K562 (cell line): Measurements from ENCODE around the gene ARID3A. TPM values are rescaled to one million over a fixed set of nuclear protein-coding genes. Genes with fewer than 3 reads are reported as not detected.

Experiments
- BMI1 ChIP-seq: fragments of 150-350 bp; IDR thresholded peaks from 2 replicates; pipeline ENCODE4 v1.6.1; 2014; ENCODE audit warnings: low read length
- CBFB ChIP-seq: sonication (generic); formaldehyde crosslinking; IDR thresholded peaks from 2 replicates; pipeline ENCODE4 v1.4.0; 2020; ENCODE audit warnings: mild to moderate bottlenecking, missing genetic modification reagents
- HMGN3 ChIP-seq: IDR thresholded peaks from 2 replicates; pipeline ENCODE4 v1.6.1; 2011; ENCODE audit warnings: borderline replicate concordance, low read depth, mild to moderate bottlenecking, mixed read lengths, low read length; ENCODE audit not compliant: insufficient read length; ENCODE audit errors: extremely low read depth
- MAFF ChIP-seq: IDR thresholded peaks from 2 replicates; pipeline ENCODE4 v1.6.1; 2012; ENCODE audit warnings: low read length, improper control_type of control experiment
- POLR2G ChIP-seq: fragments of 200-400 bp; formaldehyde crosslinking; IDR thresholded peaks from 2 replicates; pipeline ENCODE4 v1.6.1; 2017; ENCODE audit warnings: low read depth, mild to moderate bottlenecking, antibody characterized with exemption, low read length, moderate library complexity
- RFX5 ChIP-seq: IDR thresholded peaks from 2 replicates; pipeline ENCODE4 v1.6.1; 2011; ENCODE audit warnings: low read depth, mild to moderate bottlenecking, improper control_type of control experiment, low read length
- SRF ChIP-seq, 2 experiments: fragments of 250-450, 450-650 bp in 1 of 2; sonication (Bioruptor Pico) in 1 of 2; sonication (generic) in 1 of 2; formaldehyde crosslinking; IDR thresholded peaks; 2 replicates each; pipeline versions ENCODE4 v1.5.0 to v1.5.1; 2020 to 2022; ENCODE audit warnings: mild to moderate bottlenecking in 1 of 2, missing genetic modification reagents in 1 of 2
- SUPT5H ChIP-seq: fragments of 450-650 bp; IDR thresholded peaks from 2 replicates; pipeline ENCODE4 v1.6.1; 2016
- THRAP3 ChIP-seq: fragments of 450-650 bp; IDR thresholded peaks from 2 replicates; pipeline ENCODE4 v1.6.1; 2016; ENCODE audit warnings: mild to moderate bottlenecking, inconsistent platforms, borderline replicate concordance
- YY1 ChIP-seq, 3 experiments: IDR thresholded peaks; 2 replicates each; pipeline ENCODE4 v1.6.1; 2011; ENCODE audit warnings: low read length in 2 of 3, mild to moderate bottlenecking in 2 of 3, moderate library complexity in 2 of 3, borderline replicate concordance in 1 of 3, control low read depth in 1 of 3, low read depth in 1 of 3; ENCODE audit not compliant: insufficient read depth in 3 of 3, insufficient replicate concordance in 2 of 3, control insufficient read depth in 1 of 3, insufficient read length in 1 of 3; ENCODE audit errors: extremely low read depth in 1 of 3
- ZFPM2 ChIP-seq: fragments of 250-450 bp; sonication (Bioruptor Pico); IDR thresholded peaks from 2 replicates; pipeline ENCODE4 v1.5.1; 2022; ENCODE audit warnings: mild to moderate bottlenecking
- polyA plus RNA-seq, 8 experiments: library from polyadenylated mRNA; depleted of rRNA in 4 of 8; stranded (reverse) in 5 of 8; unstranded in 3 of 8; fragments of >200 nt; fragmentation: Nextera tagmentation in 2 of 8; fragmentation: Illumina TruSeq in 1 of 8; extraction: Ambion mirVana in 2 of 8; extraction: Trizol in 1 of 8; gene quantifications; 2 replicates each; pipeline versions ENCODE4 v1.2.1 to v1.2.3, GENCODE V29; 2011 to 2014; ENCODE audit warnings: inconsistent platforms in 1 of 8, missing spikeins in 1 of 8
- total RNA-seq, 7 experiments: library from RNA; depleted of rRNA in 6 of 7; stranded (reverse); fragments of >200 nt in 6 of 7; fragmentation: Illumina TruSeq in 2 of 7; extraction: Trizol in 2 of 7; gene quantifications; 2 replicates each; pipeline versions ENCODE4 v1.2.1 to v1.2.3, GENCODE V29; 2011 to 2021; ENCODE audit warnings: low replicate concordance in 1 of 7
- TF ChIP-seq, protein P1 (sequence below): IDR thresholded peaks from 2 replicates; pipeline ENCODE4 v1.6.1; 2011; ENCODE audit warnings: borderline replicate concordance, low read depth, mild to moderate bottlenecking, moderate library complexity, low read length; ENCODE audit not compliant: insufficient read depth, poor library complexity, severe bottlenecking
- TF ChIP-seq, protein P2 (sequence below): sonication (generic); formaldehyde crosslinking; IDR thresholded peaks from 2 replicates; pipeline ENCODE4 v1.4.0; 2020; ENCODE audit warnings: mild to moderate bottlenecking, missing genetic modification reagents

ARID3A gene
- total and polyA plus RNA-seq, 9 of the 15 experiments (the other 6 are each of a cell fraction or from before 2014, with no cell fraction given) = 1.4 to 118 (median 31.2) TPM

DNA sequence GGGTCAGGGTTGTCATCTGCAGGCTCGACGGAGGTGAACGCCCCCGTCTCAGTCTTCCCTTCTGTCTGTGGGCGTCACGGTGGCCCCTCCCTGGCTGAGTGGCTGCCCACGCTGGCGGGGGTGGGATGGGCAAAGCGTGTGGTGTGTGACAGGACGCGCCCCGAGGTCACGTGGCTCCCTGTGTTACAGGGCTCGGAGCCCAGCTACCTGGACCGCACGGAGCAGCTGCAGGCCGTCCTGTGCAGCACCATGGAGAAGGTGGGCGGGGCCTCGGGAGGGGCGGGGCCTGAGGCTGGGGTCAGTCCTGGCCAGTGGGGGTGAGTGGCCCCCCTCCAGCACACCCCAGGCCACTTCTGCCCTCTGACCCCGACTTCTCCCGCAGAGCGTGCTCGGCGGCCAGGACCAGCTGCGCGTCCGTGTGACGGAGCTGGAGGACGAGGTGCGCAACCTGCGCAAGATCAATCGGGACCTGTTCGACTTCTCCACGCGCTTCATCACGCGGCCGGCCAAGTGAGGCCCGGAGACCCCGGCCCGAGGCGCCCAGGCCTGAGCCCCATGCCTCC lies 68.1 kb downstream of the ARID3A start (continued):
- TF ChIP-seq, protein P1, sequence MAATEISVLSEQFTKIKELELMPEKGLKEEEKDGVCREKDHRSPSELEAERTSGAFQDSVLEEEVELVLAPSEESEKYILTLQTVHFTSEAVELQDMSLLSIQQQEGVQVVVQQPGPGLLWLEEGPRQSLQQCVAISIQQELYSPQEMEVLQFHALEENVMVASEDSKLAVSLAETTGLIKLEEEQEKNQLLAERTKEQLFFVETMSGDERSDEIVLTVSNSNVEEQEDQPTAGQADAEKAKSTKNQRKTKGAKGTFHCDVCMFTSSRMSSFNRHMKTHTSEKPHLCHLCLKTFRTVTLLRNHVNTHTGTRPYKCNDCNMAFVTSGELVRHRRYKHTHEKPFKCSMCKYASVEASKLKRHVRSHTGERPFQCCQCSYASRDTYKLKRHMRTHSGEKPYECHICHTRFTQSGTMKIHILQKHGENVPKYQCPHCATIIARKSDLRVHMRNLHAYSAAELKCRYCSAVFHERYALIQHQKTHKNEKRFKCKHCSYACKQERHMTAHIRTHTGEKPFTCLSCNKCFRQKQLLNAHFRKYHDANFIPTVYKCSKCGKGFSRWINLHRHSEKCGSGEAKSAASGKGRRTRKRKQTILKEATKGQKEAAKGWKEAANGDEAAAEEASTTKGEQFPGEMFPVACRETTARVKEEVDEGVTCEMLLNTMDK = no peak
- TF ChIP-seq POLR2G = peak; percentile 42
- 0 out of 2 replicates have a peak, but pooled peaks have one; percentile 31 for TF ChIP-seq SUPT5H
- TF ChIP-seq ZFPM2 (CRISPR knock-in tag) = no peak
- TF ChIP-seq BMI1 = no peak
- TF ChIP-seq YY1 (IDR thresholded peaks at IDR 0.05; ENCODE audit: borderline replicate concordance in 1 of 3, control insufficient read depth in 1 of 3, extremely low read depth in 1 of 3, insufficient read depth in 3 of 3, insufficient read length in 1 of 3, insufficient replicate concordance in 2 of 3, low read depth in 1 of 3, low read length in 2 of 3) = no peak
- TF ChIP-seq HMGN3 = peak; percentile 39
- TF ChIP-seq THRAP3 = no peak
- no peak for TF ChIP-seq RFX5
- no peak for TF ChIP-seq CBFB (CRISPR knock-in tag)
- TF ChIP-seq MAFF = no peak
- no peak for TF ChIP-seq SRF (CRISPR knock-in tag; IDR thresholded peaks at IDR 0.05)
- TF ChIP-seq, protein P2, sequence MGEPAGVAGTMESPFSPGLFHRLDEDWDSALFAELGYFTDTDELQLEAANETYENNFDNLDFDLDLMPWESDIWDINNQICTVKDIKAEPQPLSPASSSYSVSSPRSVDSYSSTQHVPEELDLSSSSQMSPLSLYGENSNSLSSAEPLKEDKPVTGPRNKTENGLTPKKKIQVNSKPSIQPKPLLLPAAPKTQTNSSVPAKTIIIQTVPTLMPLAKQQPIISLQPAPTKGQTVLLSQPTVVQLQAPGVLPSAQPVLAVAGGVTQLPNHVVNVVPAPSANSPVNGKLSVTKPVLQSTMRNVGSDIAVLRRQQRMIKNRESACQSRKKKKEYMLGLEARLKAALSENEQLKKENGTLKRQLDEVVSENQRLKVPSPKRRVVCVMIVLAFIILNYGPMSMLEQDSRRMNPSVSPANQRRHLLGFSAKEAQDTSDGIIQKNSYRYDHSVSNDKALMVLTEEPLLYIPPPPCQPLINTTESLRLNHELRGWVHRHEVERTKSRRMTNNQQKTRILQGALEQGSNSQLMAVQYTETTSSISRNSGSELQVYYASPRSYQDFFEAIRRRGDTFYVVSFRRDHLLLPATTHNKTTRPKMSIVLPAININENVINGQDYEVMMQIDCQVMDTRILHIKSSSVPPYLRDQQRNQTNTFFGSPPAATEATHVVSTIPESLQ (CRISPR knock-in tag) = no peak
